Measurements from ENCODE around the gene SLC30A1.

The SLC30A1 gene

DNA sequence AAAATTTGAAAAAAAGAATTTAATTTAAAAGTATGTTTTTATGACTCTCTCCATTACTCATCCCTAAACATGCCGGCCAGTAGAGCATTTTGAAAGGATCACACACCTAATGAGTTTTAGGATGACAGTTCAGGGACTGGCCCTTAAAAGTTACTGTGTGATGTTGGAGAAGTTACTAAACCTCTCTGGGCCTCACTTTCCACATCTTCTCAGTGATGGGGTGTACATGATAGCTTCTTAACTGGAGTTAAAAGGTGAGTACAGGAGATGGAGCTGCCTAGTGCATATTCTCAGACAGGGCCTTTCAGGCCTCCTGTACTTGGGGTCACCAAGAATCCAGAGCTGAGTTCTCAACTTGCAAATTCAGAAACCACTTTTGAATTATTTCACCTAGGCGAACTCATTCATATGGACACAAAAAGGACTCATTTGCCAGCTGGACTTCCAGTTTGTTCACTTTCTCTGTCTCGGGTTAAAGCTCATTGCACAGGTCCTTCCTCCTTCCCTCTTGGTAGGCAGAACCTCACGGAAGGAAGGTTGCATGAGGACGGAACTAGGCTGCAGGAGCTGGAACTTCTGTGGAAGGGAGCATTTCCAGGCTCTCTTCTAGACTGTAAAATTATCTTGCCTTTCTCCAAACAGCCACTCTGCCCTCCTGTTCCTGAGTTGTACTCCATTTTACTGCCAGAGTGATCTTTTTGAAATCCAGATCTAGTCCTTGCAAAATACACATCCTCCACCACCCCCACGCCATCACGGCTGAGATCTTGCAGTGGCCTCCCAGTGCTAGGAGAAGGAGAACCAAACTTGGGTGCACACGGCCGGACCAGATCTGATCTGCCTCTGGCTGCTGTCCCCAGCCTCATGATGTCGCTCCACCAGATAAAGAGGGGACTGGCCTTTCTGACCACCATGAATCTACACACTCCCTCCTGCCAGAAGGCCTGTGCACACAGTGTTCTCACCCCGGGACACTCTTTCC is 4.3 kb upstream of the SLC30A1 start:
- DNase-seq (ENCODE audit: low read depth, low spot score), result no peak
- ChIA-PET POLR2A (no interaction called here), CTCF (interaction anchor here (1.0 to 1.6 kb wide), 3 partner anchors 9 to 72 kb away, joined by 3 to 6 read pairs (median 5); no protein-coding TSS in a partner anchor)
- H3K4me3 ChIP-seq (ENCODE audit: low read depth, low read length), result no peak overlapping the region
- TF ChIP-seq, protein P1, sequence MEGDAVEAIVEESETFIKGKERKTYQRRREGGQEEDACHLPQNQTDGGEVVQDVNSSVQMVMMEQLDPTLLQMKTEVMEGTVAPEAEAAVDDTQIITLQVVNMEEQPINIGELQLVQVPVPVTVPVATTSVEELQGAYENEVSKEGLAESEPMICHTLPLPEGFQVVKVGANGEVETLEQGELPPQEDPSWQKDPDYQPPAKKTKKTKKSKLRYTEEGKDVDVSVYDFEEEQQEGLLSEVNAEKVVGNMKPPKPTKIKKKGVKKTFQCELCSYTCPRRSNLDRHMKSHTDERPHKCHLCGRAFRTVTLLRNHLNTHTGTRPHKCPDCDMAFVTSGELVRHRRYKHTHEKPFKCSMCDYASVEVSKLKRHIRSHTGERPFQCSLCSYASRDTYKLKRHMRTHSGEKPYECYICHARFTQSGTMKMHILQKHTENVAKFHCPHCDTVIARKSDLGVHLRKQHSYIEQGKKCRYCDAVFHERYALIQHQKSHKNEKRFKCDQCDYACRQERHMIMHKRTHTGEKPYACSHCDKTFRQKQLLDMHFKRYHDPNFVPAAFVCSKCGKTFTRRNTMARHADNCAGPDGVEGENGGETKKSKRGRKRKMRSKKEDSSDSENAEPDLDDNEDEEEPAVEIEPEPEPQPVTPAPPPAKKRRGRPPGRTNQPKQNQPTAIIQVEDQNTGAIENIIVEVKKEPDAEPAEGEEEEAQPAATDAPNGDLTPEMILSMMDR (IDR thresholded peaks at IDR 0.05; ENCODE audit: insufficient read depth, low read length, missing control alignments), result no peak

DNA sequence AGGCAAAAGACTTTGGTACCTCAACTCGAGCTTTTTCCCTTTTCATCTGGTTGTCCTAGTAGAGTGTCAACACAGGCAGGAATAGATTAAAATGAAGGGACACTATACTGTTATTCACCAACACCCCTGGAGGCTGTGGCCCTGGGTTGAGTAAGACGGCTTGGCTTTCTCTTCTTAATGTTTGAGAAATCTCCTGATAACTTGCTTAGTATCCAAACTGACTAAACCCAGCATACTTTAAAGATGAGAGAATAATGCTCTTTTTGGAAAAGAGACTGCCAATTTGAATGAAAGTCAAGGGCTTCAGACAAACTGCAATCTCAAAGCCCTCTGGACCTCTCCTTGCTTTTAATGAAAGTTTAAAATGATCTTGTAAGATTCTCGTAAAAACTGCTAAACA is 2.6 kb upstream of the SLC30A1 start:
- no peak overlapping the region for H3K4me3 ChIP-seq (ENCODE audit: low read depth, low read length)
- TF ChIP-seq, protein P1 (IDR thresholded peaks at IDR 0.05; ENCODE audit: insufficient read depth, low read length, missing control alignments), result no peak
- ChIA-PET CTCF (no interaction called here), POLR2A (no interaction called here)
- DNase-seq (ENCODE audit: low read depth, low spot score), result no peak

GRCh38 chr1:211580303-211580687 is 1.3 kb upstream of the SLC30A1 start:
- DNase-seq (ENCODE audit: low read depth, low spot score), result no peak
- H3K4me3 ChIP-seq (ENCODE audit: low read depth, low read length), result no peak overlapping the region; the same call in 1 of the 2 replicates
- TF ChIP-seq, protein P1 (IDR thresholded peaks at IDR 0.05; ENCODE audit: insufficient read depth, low read length, missing control alignments), result no peak
- ChIA-PET POLR2A (no interaction called here), CTCF (interaction anchor here (0.7 to 2.7 kb wide), 7 partner anchors 8 to 455 kb away, joined by 3 to 24 read pairs (median 3); partner anchors contain the start of genes DTL and INTS7)

DNA sequence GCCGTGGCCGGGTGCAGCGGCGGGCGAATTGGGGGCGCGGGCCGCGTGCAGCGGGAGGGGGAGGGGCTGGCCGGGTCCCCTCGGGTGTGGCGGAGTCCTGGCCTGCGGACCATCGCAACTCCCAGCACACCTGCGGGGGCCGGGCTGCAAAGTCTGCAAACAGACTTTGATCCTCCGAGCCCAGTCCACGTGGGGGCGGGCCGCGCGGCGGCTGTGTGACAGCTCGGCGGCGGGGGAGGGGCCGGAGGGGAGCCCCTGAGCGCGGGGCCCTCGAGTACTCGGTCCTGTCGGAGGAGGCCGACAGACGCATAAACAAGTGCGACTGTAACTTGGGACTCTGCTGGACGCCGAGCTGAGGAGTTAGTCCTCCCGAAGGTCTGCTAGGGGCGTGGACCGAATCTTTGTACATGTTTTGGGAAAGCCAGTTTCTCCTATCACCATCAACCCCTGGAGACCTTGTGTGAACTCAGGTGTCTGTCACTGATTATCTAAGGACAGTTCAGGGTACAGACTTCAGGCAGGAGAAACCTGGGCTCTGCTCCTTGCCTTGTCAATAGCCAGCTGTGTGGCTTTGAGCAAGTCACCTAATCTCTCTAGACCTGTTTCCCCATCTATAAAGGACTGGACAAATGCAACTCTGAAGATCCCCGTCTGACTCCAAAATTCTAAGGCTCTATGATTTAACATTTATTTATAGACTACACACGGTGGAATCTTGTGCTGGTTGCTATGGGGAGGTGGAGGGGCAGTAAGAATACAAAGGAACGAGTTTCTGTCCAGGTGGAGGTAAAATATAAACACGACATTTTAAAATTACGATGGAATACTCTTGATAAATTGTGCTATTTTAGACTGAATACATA is 710 bp upstream of the SLC30A1 start:
- no peak for DNase-seq (ENCODE audit: low read depth, low spot score)
- H3K4me3 ChIP-seq (ENCODE audit: low read depth, low read length), result peak overlapping the region; percentile 60
- TF ChIP-seq, protein P1 (IDR thresholded peaks at IDR 0.05; ENCODE audit: insufficient read depth, low read length, missing control alignments), result no peak
- POLR2A ChIA-PET, result interaction anchor here (0.7 to 1.3 kb wide), 4 partner anchors 13 to 73 kb away, joined by 3 to 6 read pairs (median 4); no protein-coding TSS in a partner anchor
- CTCF ChIA-PET, result interaction anchor here (0.8 to 2.7 kb wide), 11 partner anchors 9 to 456 kb away, joined by 3 to 24 read pairs (median 4); partner anchors contain the start of genes DTL and INTS7

DNA sequence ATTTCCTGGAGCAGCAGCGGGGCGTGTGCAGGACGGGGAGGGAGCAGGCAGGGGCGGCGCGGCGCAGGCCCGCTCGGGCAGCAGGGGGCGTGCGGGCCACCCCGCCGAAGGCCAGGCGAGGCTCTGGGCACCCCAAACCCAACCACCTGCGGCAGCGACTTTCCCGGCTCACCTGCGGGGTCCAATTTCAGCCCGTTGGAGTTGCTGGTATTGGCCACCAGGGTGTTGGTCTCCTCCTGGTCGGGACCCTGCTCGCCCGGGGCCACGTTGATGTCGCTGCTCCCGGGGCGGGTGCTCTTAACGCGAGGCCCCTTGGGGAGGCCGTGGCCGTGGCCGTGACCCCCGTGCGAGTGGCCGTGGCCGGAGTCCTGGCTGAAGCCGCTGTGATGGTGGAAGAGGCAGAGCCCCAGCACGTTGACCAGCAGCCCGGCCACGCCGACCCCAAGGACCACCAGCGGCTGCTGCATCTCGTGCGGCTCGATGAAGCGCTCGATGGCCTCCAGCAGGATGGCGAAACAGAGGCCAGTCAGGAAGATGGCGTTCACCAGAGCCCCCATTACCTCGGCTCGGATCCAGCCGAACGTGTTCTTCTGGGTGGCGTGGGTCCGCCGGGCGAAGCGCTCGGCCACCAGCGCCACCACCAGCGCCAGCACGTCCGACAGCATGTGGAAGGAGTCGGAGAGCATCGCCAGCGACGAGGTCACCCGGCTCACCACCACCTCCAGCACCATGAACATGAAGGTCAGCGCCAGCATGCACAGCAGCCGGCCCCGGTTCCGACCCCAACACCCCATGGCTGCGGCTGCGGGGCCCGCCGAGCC is 932 bp downstream of the SLC30A1 start:
- peak overlapping the region; percentile 93 for H3K4me3 ChIP-seq (ENCODE audit: low read depth, low read length)
- TF ChIP-seq, protein P1 (IDR thresholded peaks at IDR 0.05; ENCODE audit: insufficient read depth, low read length, missing control alignments), result peak; percentile 66
- POLR2A ChIA-PET, result interaction anchor here (1.0 to 1.3 kb wide), 2 partner anchors 15 to 75 kb away, joined by 3 to 6 read pairs; no protein-coding TSS in a partner anchor
- CTCF ChIA-PET, result interaction anchor here (0.7 to 2.7 kb wide), 12 partner anchors 11 to 76 kb away, joined by 3 to 24 read pairs (median 6); no protein-coding TSS in a partner anchor
- no peak for DNase-seq (ENCODE audit: low read depth, low spot score)
